Aorta (tissue), 5 donors: ENCODE data around the gene ALX4. TPM values are rescaled to one million over a fixed set of nuclear protein-coding genes. Genes with fewer than 3 reads are reported as not detected.
A peak's percentile ranks its signal among the peaks of the same experiment; 100 is the strongest.

Source experiments
- ATAC-seq: fragments of 200-7000 bp; cut with Tn5 transposase; one replicate; pipeline ENCODE4 v1.9.1; 2022; ENCODE audit warnings: moderate library complexity; ENCODE audit not compliant: low FRiP score
- DNase-seq, 2 donors: peaks; one replicate each; pipeline ENCODE4 v3.0.0-alpha.2; 2020
- H3K27ac ChIP-seq, 2 donors: one replicate each; pipeline ENCODE4 v1.5.1; 2013; ENCODE audit warnings: low read length in 2 of 2, mild to moderate bottlenecking in 2 of 2, moderate library complexity in 2 of 2, control low read depth in 1 of 2, inconsistent platforms in 1 of 2, low read depth in 1 of 2
- H3K27me3 ChIP-seq, 2 donors: one replicate each; pipeline ENCODE4 v1.6.1; 2013; ENCODE audit warnings: control low read depth in 1 of 2, low read length in 1 of 2, mild to moderate bottlenecking in 1 of 2, moderate library complexity in 1 of 2; ENCODE audit not compliant: insufficient read depth in 2 of 2, control insufficient read depth in 1 of 2
- H3K36me3 ChIP-seq, 2 donors: one replicate each; pipeline ENCODE4 v1.6.1; 2013; ENCODE audit warnings: control low read depth in 1 of 2, low read length in 1 of 2, mild to moderate bottlenecking in 1 of 2; ENCODE audit not compliant: insufficient read depth in 2 of 2, control insufficient read depth in 1 of 2
- H3K4me1 ChIP-seq, 2 donors: one replicate each; pipeline ENCODE4 v1.6.1; 2013; ENCODE audit warnings: low read length in 2 of 2, control low read depth in 1 of 2, mild to moderate bottlenecking in 1 of 2, moderate library complexity in 1 of 2; ENCODE audit not compliant: insufficient read depth in 2 of 2, control insufficient read depth in 1 of 2
- H3K4me3 ChIP-seq, 2 donors: one replicate each; pipeline ENCODE4 v1.5.1; 2013; ENCODE audit warnings: low read length in 2 of 2, control low read depth in 1 of 2, mild to moderate bottlenecking in 1 of 2
- H3K9me3 ChIP-seq: one replicate; pipeline ENCODE4 v1.6.1; 2013; ENCODE audit warnings: mild to moderate bottlenecking, low read length; ENCODE audit not compliant: control insufficient read depth
- WGBS, 2 donors: extraction: QIAGEN DNeasy Blood & Tissue Kit; methylation state at CpG; one replicate each; pipeline ENCODE4 v1.1.7; 2013; 5-methylcytosine and 5-hydroxymethylcytosine counted together
- intact Hi-C, 2 donors: fragments of 100-400 bp; cut with DNase I; formaldehyde crosslinking; loops; one replicate each; pipeline versions ENCODE4 v1.14.2 to v1.15.0; 2022
- polyA plus RNA-seq, 2 donors: library from polyadenylated mRNA; stranded (reverse); fragments of 200-250 nt; gene quantifications; one replicate each; pipeline ENCODE4 v1.2.3, GENCODE V29; 2013
- total RNA-seq, 2 donors: library from RNA; stranded (reverse); fragmentation: NEBNext Ultra II Directional; extraction: Animal tissue kit (Norgen Biotek cat#: 25700); gene quantifications; one replicate each; pipeline ENCODE4 v1.2.1, GENCODE V29; 2021
- donor health status: healthy with polysubstance abuse.
- donor health status: Bipolar disorder and iron deficiency.
- donor health status: DM: no; HTN: no; CAD: no.
- donor health status: DM: no; HTN: no; CAD: no.
- donor health status: DM: yes; HTN: yes; CAD: no.

ALX4 gene
- total and polyA plus RNA-seq, 4 donors, result 0.06 to 0.13 TPM; not detected in 2

- Histone ChIP-seq H3K27ac (no peak overlapping the region), H3K4me1 (no peaks in the 10 kb centered on the region), H3K4me3 (no peak overlapping the region), H3K9me3 (peaks cover 2% of the 10 kb centered on the region), H3K27me3 (no peaks in the 10 kb centered on the region), H3K36me3 (no peaks in the 10 kb centered on the region)
- DNase-seq (no peak), ATAC-seq (no peak)
- 10 to 15% methylated on average over 2 of the region's 2 CpGs for WGBS, 2 donors
- intact Hi-C loops, result no loop called here
Observed at GRCh38 chr11:44314733-44315132, 4.8 kb upstream of the ALX4 start.

- DNase-seq (no peak), ATAC-seq (no peak)
- peaks cover 2% of the 10 kb centered on the region for H3K9me3 ChIP-seq
- no peaks in the 10 kb centered on the region for H3K4me1 ChIP-seq
- 8 to 13% methylated on average over 9 of the region's 9 CpGs for WGBS, 2 donors
- H3K4me3 ChIP-seq, result no peak overlapping the region
- H3K36me3 ChIP-seq, result no peaks in the 10 kb centered on the region
- H3K27ac ChIP-seq, result no peak overlapping the region
- intact Hi-C loops, result no loop called here
- H3K27me3 ChIP-seq, result no peaks in the 10 kb centered on the region
Observed at GRCh38 chr11:44313761-44314489, 4.0 kb upstream of the ALX4 start.

- H3K4me3 ChIP-seq, result no peak overlapping the region
- no peaks in the 10 kb centered on the region for H3K36me3 ChIP-seq
- no peak for ATAC-seq
- no peak overlapping the region for H3K27ac ChIP-seq
- no peaks in the 10 kb centered on the region for H3K4me1 ChIP-seq
- peaks cover 2% of the 10 kb centered on the region for H3K9me3 ChIP-seq
- H3K27me3 ChIP-seq, result no peaks in the 10 kb centered on the region
- intact Hi-C loops, result no loop called here
- no peak for DNase-seq
- WGBS, 2 donors, result 15 to 23% methylated on average over 4 of the region's 4 CpGs
Observed at GRCh38 chr11:44312876-44313275, 2.9 kb upstream of the ALX4 start.

- peaks cover 2% of the 10 kb centered on the region for H3K9me3 ChIP-seq
- intact Hi-C loops, result no loop called here
- ATAC-seq (no peak), DNase-seq (peak in 1 of 2 donors; percentile 62)
- H3K27ac ChIP-seq, result no peak overlapping the region
- H3K27me3 ChIP-seq, result no peaks in the 10 kb centered on the region
- 10 to 12% methylated on average over 44 of the region's 44 CpGs for WGBS, 2 donors
- no peaks in the 10 kb centered on the region for H3K36me3 ChIP-seq
- H3K4me1 ChIP-seq, result no peaks in the 10 kb centered on the region
- H3K4me3 ChIP-seq, result no peak overlapping the region
Observed at GRCh38 chr11:44311339-44312261, 1.7 kb upstream of the ALX4 start.

GRCh38 chr11:44310463-44311272, 729 bp upstream of the ALX4 start:
- intact Hi-C loops, result no loop called here
- no peak for ATAC-seq
- H3K4me3 ChIP-seq, result no peak overlapping the region

GRCh38 chr11:44310206-44310462, 195 bp upstream of the ALX4 start:
- peak overlapping the region in 1 of 2 donors; percentile 9 for H3K4me3 ChIP-seq
- no peak for ATAC-seq
- intact Hi-C loops, result no loop called here
- WGBS, 2 donors, result 2 to 3% methylated on average over 6 of the region's 6 CpGs
- peaks cover 2% of the 10 kb centered on the region for H3K9me3 ChIP-seq
- no peaks in the 10 kb centered on the region for H3K36me3 ChIP-seq
- no peak for DNase-seq
- H3K27me3 ChIP-seq, result no peaks in the 10 kb centered on the region
- no peaks in the 10 kb centered on the region for H3K4me1 ChIP-seq
- H3K27ac ChIP-seq, result no peak overlapping the region

More at GRCh38 chr11:44310463-44311272, 729 bp upstream of the ALX4 start:
- Histone ChIP-seq H3K36me3 (no peaks in the 10 kb centered on the region), H3K4me1 (no peaks in the 10 kb centered on the region), H3K9me3 (peaks cover 2% of the 10 kb centered on the region), H3K27me3 (no peaks in the 10 kb centered on the region), H3K27ac (no peak overlapping the region)
- 4 to 5% methylated on average over 49 of the region's 49 CpGs for WGBS, 2 donors
- peak in 1 of 2 donors; percentile 67 for DNase-seq

- no peaks in the 10 kb centered on the region for H3K27me3 ChIP-seq
- H3K4me1 ChIP-seq, result no peaks in the 10 kb centered on the region
- no peak overlapping the region for H3K27ac ChIP-seq
- WGBS, 2 donors, result 10 to 16% methylated on average over 53 to 57 of the region's 57 CpGs
- H3K4me3 ChIP-seq, result no peak overlapping the region
- no peak for ATAC-seq
- intact Hi-C loops, result no loop called here
- peaks cover 2% of the 10 kb centered on the region for H3K9me3 ChIP-seq
- DNase-seq, result no peak
- H3K36me3 ChIP-seq, result no peaks in the 10 kb centered on the region
Observed at GRCh38 chr11:44308923-44309477, 939 bp downstream of the ALX4 start.

GRCh38 chr11:44308256-44308922, 1.6 kb downstream of the ALX4 start:
- Histone ChIP-seq H3K4me3 (no peak overlapping the region), H3K27ac (no peak overlapping the region), H3K27me3 (no peaks in the 10 kb centered on the region), H3K36me3 (no peaks in the 10 kb centered on the region), H3K4me1 (no peaks in the 10 kb centered on the region), H3K9me3 (peaks cover 2% of the 10 kb centered on the region)
- intact Hi-C loops, result no loop called here
- no peak for ATAC-seq
- WGBS, 2 donors, result 87 to 89% methylated on average over 20 of the region's 20 CpGs
- no peak for DNase-seq
